HCT116 (cell line): ENCODE data around the gene INPP5B. TPM values are rescaled to one million over a fixed set of nuclear protein-coding genes. Genes with fewer than 3 reads are reported as not detected.

Source experiments
- ATAC-seq: fragments of 200-7000 bp; cut with Tn5 transposase; 2 replicates; pipeline ENCODE4 v1.9.1; 2020; ENCODE audit warnings: mild to moderate bottlenecking, moderate library complexity
- BruUV-seq: library from RNA; stranded (reverse); fragments of 400-500 nt; replicated peaks from 2 replicates; lab custom pipeline; 2021; lab: Mats Ljungman, UMichigan
- CTCF ChIA-PET: fragments of 300-600 bp; sonication (Branson Sonifier 250); formaldehyde crosslinking; loops from one replicate; lab custom pipeline; 2021; ENCODE audit warnings: antibody characterized with exemption; lab: Charles Lee
- POLR2A ChIA-PET: fragments of 300-600, 350-600 bp; sonication (Branson Sonifier 250); formaldehyde crosslinking; loops from one replicate; lab custom pipeline; 2021; ENCODE audit warnings: antibody characterized with exemption; lab: Charles Lee
- RAD21 ChIA-PET, 2 experiments: fragments of 300-600 bp; sonication (Branson Sonifier 250); formaldehyde crosslinking; loops; one replicate each; lab custom pipeline; 2023; ENCODE audit warnings: low total read pairs in 2 of 2; ENCODE audit not compliant: uncharacterized antibody in 2 of 2, unreplicated experiment in 2 of 2, low non-redundant PET in 1 of 2; lab: Charles Lee
- DNase-seq: peaks from one replicate; pipeline ENCODE4 v3.0.0-alpha.2; 2010; ENCODE audit warnings: low read depth, low spot score
- H2AFZ ChIP-seq: fragments of 200-600 bp; shearing (Covaris generic), sonication (generic); 2 replicates; pipeline ENCODE4 v1.6.1; 2017; ENCODE audit warnings: low read depth, mixed run types, mixed read lengths, antibody characterized with exemption, low read length; ENCODE audit not compliant: poor library complexity, severe bottlenecking
- H3K27ac ChIP-seq: 2 replicates; pipeline ENCODE4 v1.5.1; 2012; ENCODE audit warnings: low read depth, low read length
- H3K27me3 ChIP-seq: fragments of 200-600 bp; sonication (generic); 2 replicates; pipeline ENCODE4 v1.6.1; 2016; ENCODE audit warnings: mixed run types, low read length, mixed read lengths; ENCODE audit not compliant: insufficient read depth
- H3K36me3 ChIP-seq, 2 experiments: fragments of 200-500 bp in 1 of 2; fragments of 200-600 bp in 1 of 2; sonication (Bioruptor generic) in 1 of 2; sonication (generic) in 1 of 2; 2 replicates each; pipeline versions ENCODE4 v1.5.1 to v1.6.1; 2014 to 2016; ENCODE audit warnings: low read length in 2 of 2, inconsistent platforms in 1 of 2, mixed read lengths in 1 of 2, mixed run types in 1 of 2; ENCODE audit not compliant: insufficient read depth in 2 of 2, control insufficient read depth in 1 of 2
- H3K4me1 ChIP-seq, 2 experiments: fragments of 200-600 bp in 1 of 2; sonication (generic) in 1 of 2; 2 replicates each; pipeline versions ENCODE4 v1.5.1 to v1.6.1; 2012 to 2017; ENCODE audit warnings: low read length in 2 of 2, inconsistent platforms in 1 of 2, mild to moderate bottlenecking in 1 of 2, mixed read lengths in 1 of 2, mixed run types in 1 of 2, moderate library complexity in 1 of 2; ENCODE audit not compliant: insufficient read depth in 2 of 2, control insufficient read depth in 1 of 2
- H3K4me2 ChIP-seq: fragments of 200-600 bp; sonication (generic); 2 replicates; pipeline ENCODE4 v1.6.1; 2017; ENCODE audit warnings: mixed run types, low read length, mixed read lengths
- H3K4me3 ChIP-seq, 2 experiments: fragments of 200-600 bp in 1 of 2; sonication (generic) in 1 of 2; replicated peaks in 1 of 2; 2 replicates each; pipeline ENCODE4 v1.5.1; 2011 to 2016; ENCODE audit warnings: low read length in 2 of 2, control low read depth in 1 of 2, low read depth in 1 of 2, mild to moderate bottlenecking in 1 of 2, mixed read lengths in 1 of 2, mixed run types in 1 of 2
- H3K79me2 ChIP-seq: fragments of 200-600 bp; sonication (generic); 2 replicates; pipeline ENCODE4 v1.6.1; 2017; ENCODE audit warnings: mild to moderate bottlenecking, mixed run types, low read length, moderate library complexity, mixed read lengths; ENCODE audit not compliant: insufficient read depth
- H3K9ac ChIP-seq: fragments of 200-600 bp; sonication (generic); 2 replicates; pipeline ENCODE4 v1.6.1; 2016; ENCODE audit warnings: low read length, mixed read lengths
- H3K9me2 ChIP-seq: fragments of 200-600 bp; sonication (generic), shearing (Covaris generic); 2 replicates; pipeline ENCODE4 v1.6.1; 2017; ENCODE audit warnings: mixed run types, mild to moderate bottlenecking, moderate library complexity; ENCODE audit not compliant: insufficient read depth
- H3K9me3 ChIP-seq, 2 experiments: fragments of 200-500 bp in 1 of 2; fragments of 200-600 bp in 1 of 2; sonication (Bioruptor generic) in 1 of 2; sonication (generic) in 1 of 2; 2 replicates each; pipeline ENCODE4 v1.6.1; 2014 to 2017; ENCODE audit warnings: low read length in 2 of 2, mixed read lengths in 2 of 2, inconsistent platforms in 1 of 2, low read depth in 1 of 2, mild to moderate bottlenecking in 1 of 2, mixed run types in 1 of 2, moderate library complexity in 1 of 2; ENCODE audit not compliant: control insufficient read depth in 1 of 2, insufficient read depth in 1 of 2
- H4K20me1 ChIP-seq: fragments of 200-600 bp; sonication (generic), shearing (Covaris generic); 2 replicates; pipeline ENCODE4 v1.6.1; 2017; ENCODE audit warnings: mixed run types, mild to moderate bottlenecking, moderate library complexity; ENCODE audit not compliant: insufficient read depth
- CBX3 ChIP-seq: IDR thresholded peaks from 2 replicates; pipeline ENCODE4 v1.6.1; 2012; ENCODE audit warnings: low read depth
- CEBPB ChIP-seq: IDR thresholded peaks from 2 replicates; pipeline ENCODE4 v1.6.1; 2012; ENCODE audit warnings: low read depth
- EGR1 ChIP-seq: IDR thresholded peaks from 2 replicates; pipeline ENCODE4 v1.6.1; 2012; ENCODE audit warnings: low read depth
- ELF1 ChIP-seq: IDR thresholded peaks from 2 replicates; pipeline ENCODE4 v1.6.1; 2012; ENCODE audit warnings: low read depth, borderline replicate concordance
- EZH2phosphoT487 ChIP-seq: fragments of 200-600 bp; IDR thresholded peaks from 2 replicates; pipeline ENCODE4 v1.6.1; 2018; ENCODE audit warnings: antibody characterized with exemption, borderline replicate concordance
- JUND ChIP-seq: IDR thresholded peaks from 2 replicates; pipeline ENCODE4 v1.6.1; 2012
- POLR2AphosphoS5 ChIP-seq: IDR thresholded peaks from 2 replicates; pipeline ENCODE4 v1.6.1; 2011; ENCODE audit warnings: mild to moderate bottlenecking, low read depth, low read length, moderate library complexity
- RAD21 ChIP-seq: IDR thresholded peaks from 2 replicates; pipeline ENCODE4 v1.6.1; 2012; ENCODE audit warnings: low read depth, mild to moderate bottlenecking
- SRF ChIP-seq: IDR thresholded peaks from 2 replicates; pipeline ENCODE4 v1.6.1; 2012; ENCODE audit warnings: low read depth
- TCF7L2 ChIP-seq: IDR thresholded peaks from 2 replicates; pipeline ENCODE4 v1.7.0; 2011; ENCODE audit warnings: borderline replicate concordance, inconsistent platforms; ENCODE audit not compliant: insufficient read depth, insufficient read length; ENCODE audit errors: extremely low read depth
- YY1 ChIP-seq: IDR thresholded peaks from 2 replicates; pipeline ENCODE4 v1.6.1; 2011; ENCODE audit warnings: low read length, low read depth, moderate library complexity, mild to moderate bottlenecking; ENCODE audit not compliant: insufficient replicate concordance; ENCODE audit errors: extremely low read depth
- intact Hi-C: fragments of 100-400 bp; cut with micrococcal nuclease; formaldehyde crosslinking; loops from 2 replicates; pipeline ENCODE4 v1.10.0; 2022
- total RNA-seq: library from RNA; stranded (reverse); gene quantifications from one replicate; pipeline ENCODE4 v1.2.1, GENCODE V29; 2021; ENCODE audit not compliant: unreplicated experiment

INPP5B gene
- total RNA-seq, 1 experiment from 2014 or later = 20.8 TPM

GRCh38 chr1:37813529-37814145, 133.2 kb downstream of the INPP5B start:
- no peak overlapping the region for H3K4me3 ChIP-seq
- H3K9ac ChIP-seq = no peak overlapping the region
- POLR2A ChIA-PET = no interaction called here
- DNase-seq (no peak), ATAC-seq (no peak)
- peaks cover 8 to 12% of the 10 kb centered on the region in 2 experiments; a peak in 3 of 4 replicates for H3K36me3 ChIP-seq
- no peak for TF ChIP-seq JUND
- no peak for TF ChIP-seq POLR2AphosphoS5
- no peak for TF ChIP-seq ELF1
- TF ChIP-seq SRF = no peak
- TF ChIP-seq EGR1 = no peak
- no peak for TF ChIP-seq TCF7L2
- no peak for TF ChIP-seq RAD21
- TF ChIP-seq YY1 = no peak
- no peak for TF ChIP-seq EZH2phosphoT487
- no peak for TF ChIP-seq CEBPB
- TF ChIP-seq CBX3 = no peak
- no TSS peak for BruUV-seq
- no peaks in the 10 kb centered on the region for H3K9me3 ChIP-seq
- H3K27me3 ChIP-seq = no peaks in the 10 kb centered on the region
- no peak overlapping the region for H3K27ac ChIP-seq
- H3K9me2 ChIP-seq = no peaks in the 10 kb centered on the region
- H4K20me1 ChIP-seq = no peaks in the 10 kb centered on the region; the same call in 1 of the 2 replicates
- H3K79me2 ChIP-seq = peaks cover 22% of the 10 kb centered on the region
- CTCF ChIA-PET = no interaction called here
- intact Hi-C loops = loop anchor here (5.0 kb wide), 1 partner anchor 164 kb away; no protein-coding TSS in a partner anchor
- no peak overlapping the region for H3K4me2 ChIP-seq
- H3K4me1 ChIP-seq = peaks cover 9 to 29% of the 10 kb centered on the region in 2 experiments
- no peak overlapping the region for H2AFZ ChIP-seq
- RAD21 ChIA-PET = no interaction called here
